Suprapubic skin (tissue), 4 donors: ENCODE data around the gene ACOX3.

ENCODE experiments used
- CTCF ChIP-seq, 2 donors: fragments of 200-600 bp in 1 of 2; fragments of 450-650 bp in 1 of 2; sonication (generic) in 1 of 2; IDR thresholded peaks; one replicate each; pipeline ENCODE4 v1.5.1; 2016 to 2019; ENCODE audit warnings: antibody characterized with exemption in 2 of 2, mild to moderate bottlenecking in 1 of 2, moderate library complexity in 1 of 2
- EP300 ChIP-seq: sonication (generic); formaldehyde crosslinking; IDR thresholded peaks from one replicate; pipeline ENCODE4 v1.6.1; 2017; ENCODE audit warnings: antibody characterized with exemption
- POLR2AphosphoS5 ChIP-seq, 3 donors: sonication (generic); formaldehyde crosslinking; IDR thresholded peaks; one replicate each; pipeline ENCODE4 v1.6.1; 2017; ENCODE audit warnings: antibody characterized with exemption in 3 of 3

DNA sequence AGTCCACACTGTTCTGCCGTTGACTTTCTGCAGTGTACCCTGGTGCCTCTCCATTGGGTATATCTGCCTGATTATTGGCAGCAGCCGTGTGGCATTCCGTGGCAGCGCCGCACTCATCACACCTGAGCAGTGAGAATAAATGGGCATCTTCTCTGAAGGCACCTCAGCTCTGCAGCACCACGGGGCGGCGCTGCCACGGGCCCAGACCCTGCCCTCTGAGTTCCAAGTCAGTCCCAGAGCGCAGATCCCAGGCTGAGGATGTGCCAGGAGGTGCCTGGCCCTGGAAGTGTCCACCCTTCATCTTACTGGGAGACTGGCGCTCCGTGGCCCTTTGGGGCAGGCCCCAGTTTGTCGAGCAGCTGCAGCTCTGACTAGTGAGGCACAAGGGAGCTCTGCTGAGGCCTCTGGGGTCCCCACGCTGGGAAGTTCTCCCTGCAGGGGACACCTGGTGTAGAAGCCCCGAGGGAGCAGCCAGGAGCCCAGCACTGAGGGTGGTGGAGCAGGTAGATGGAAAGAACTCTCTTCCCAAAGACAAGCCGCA is 36.6 kb upstream of the ACOX3 start:
- TF ChIP-seq CTCF (IDR thresholded peaks at IDR 0.05) (no peak), EP300 (no peak), POLR2AphosphoS5 (IDR thresholded peaks at IDR 0.05) (no peak)
